Cerebellar cortex (tissue), 1 donor: ENCODE data around the gene HECTD4.
"Not testable (repeated sequence)": the region's sequence is repeated elsewhere in the genome, so short reads cannot be mapped to it uniquely, and the experiment has no call there.

Experiments
- DNase-seq: peaks from one replicate; pipeline ENCODE4 v3.0.0-alpha.2; 2015; ENCODE audit warnings: low spot score

Gene HECTD4

DNA sequence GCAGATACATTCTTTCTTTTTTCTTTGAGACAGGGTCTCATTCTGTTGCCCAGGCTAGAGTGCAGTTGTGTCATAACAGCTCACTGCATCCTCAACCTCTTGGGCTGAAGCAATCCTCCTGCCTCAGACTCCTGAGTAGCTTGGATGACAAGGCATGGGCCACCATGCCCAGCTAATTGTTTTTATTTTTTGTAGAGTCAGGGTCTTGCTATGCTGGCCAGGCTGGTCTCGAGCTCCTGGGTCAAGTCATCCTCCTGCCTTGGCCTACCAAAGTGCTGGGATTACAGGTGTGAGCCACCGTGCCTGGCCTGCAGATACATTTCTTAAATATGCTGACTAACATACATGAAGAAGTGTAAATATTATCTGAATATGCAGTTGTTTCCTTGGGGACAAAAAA is 115.8 kb downstream of the HECTD4 start:
- no peak for DNase-seq

DNA sequence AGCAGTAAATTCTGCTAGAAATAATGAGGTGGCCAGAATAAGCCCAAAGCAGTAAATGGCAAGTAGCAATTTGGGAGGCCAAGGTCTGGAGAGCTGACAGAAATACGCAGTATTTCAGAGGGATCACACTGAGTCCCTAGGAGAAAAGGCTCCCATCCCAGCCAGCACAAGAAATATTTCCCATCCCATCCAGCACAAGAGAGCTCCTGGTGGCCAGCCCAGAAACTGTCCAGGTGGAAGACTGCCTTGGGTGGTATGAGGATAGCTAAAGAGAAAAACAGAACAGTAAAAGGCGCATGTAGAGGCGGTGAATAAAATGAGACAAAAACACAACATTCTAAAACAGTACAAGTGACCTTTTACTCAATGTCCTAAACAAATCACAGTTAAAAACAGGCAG is 120.7 kb downstream of the HECTD4 start:
- DNase-seq, result peak; percentile 95

- DNase-seq, result peak; percentile 76
These were observed 123.3 kb downstream of the HECTD4 start for GRCh38 chr12:112258926-112259325.

GRCh38 chr12:112256780-112257179 is 125.5 kb downstream of the HECTD4 start:
- DNase-seq, result no peak

DNA sequence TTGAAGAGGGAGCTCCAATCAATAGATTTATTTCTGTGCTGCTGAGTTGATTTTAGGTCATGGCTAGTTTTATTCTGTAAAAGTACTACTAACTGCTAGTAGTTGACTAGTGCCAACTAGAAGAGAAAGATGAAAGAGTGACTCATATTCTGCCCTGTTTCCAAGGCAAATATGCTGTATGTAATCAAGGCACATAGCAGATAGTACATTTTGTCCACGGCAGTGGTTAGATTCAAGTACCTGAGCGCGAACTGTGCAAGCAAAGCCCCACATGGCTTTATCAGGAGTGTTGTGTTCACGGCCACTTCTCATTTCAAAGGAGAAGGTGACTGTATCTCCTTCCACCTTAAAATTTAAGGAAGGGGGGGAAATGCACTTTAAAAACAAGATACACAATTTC is 130.0 kb downstream of the HECTD4 start:
- no peak for DNase-seq

DNA sequence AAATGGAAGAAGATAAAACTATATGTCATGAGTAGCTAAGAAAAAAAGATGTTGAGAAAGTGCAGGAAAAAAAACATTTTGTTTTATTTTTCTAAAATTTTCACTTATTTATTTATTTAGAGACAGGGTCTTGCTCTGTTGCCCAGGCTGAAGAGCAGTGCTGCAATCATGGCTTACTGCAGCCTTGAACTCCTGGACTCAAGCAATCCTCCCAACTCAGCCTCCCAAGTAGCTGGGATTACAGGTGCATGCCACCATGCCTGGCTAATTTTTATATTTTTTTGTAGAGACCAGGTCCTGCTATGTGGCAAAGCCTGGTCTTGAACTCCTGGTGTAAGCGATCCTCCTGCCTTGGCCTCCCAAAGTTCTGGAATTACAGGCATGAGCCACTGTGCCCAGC is 137.3 kb downstream of the HECTD4 start:
- DNase-seq, result not testable (repeated sequence)

- peak; percentile 83 for DNase-seq
These were observed 138.7 kb downstream of the HECTD4 start for GRCh38 chr12:112243255-112244110.

GRCh38 chr12:112241176-112241575 is 141.1 kb downstream of the HECTD4 start:
- DNase-seq, result peak; percentile 78

DNA sequence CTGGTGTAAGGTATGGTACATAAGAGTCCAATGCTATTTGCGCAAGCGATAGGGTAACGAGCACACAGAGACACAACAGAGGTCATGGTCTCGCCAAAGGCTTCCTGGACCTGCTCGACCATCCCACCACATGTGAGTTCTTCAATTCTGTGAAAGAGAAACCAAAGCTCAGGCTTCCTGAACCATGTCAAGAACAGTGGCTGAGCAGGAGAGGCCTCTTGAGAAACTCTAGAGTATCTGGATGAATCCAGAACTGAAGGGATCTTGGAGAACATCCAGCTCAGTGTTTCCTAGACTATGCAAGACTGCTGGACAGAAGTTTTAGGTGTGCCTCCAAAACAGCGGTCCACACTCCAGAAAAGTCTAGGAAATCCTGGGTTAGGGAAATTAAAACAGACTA is 142.3 kb downstream of the HECTD4 start:
- no peak for DNase-seq

- peak; percentile 94 for DNase-seq
These were observed 143.2 kb downstream of the HECTD4 start for GRCh38 chr12:112239020-112239419.

- DNase-seq, result no peak
These were observed 143.8 kb downstream of the HECTD4 start for GRCh38 chr12:112238441-112238840.

DNA sequence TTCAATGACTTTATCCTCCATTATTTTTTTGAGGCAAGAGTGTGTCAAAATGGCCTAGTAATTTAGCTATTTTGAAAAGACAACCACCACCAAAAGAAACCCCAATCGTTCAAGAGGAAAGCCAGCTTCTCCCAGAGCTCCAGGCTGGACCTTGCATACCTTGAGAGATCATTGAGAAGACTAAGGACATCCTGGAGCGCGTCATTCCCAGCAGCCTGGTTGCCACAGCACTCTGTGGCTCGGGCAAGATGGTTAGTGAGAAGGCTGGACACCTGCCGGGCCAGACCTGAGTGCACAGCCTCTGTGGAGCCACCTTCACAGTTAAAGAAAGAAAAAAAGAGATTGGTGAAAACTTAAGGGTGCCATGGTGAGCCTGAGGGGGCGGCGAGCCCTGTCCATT is 145.4 kb downstream of the HECTD4 start:
- no peak for DNase-seq

DNA sequence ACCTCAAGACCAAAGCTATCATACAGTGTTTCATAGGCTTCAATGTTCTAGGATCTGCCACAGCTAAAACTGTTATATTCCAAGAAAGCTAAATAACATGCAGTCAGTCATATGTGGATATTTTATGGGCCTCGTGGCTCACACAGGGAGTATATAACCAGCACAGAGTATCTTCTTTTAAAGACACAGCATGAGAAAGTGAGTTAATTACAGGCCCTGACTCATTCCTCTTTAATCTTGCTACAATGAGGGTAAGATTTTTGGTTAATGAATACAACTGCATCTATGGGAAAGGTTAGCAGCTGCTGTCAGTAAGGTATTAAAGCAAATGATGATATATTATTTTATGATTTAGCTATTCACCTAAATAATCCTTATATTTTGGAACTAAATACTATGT is 145.8 kb downstream of the HECTD4 start:
- DNase-seq, result no peak

DNA sequence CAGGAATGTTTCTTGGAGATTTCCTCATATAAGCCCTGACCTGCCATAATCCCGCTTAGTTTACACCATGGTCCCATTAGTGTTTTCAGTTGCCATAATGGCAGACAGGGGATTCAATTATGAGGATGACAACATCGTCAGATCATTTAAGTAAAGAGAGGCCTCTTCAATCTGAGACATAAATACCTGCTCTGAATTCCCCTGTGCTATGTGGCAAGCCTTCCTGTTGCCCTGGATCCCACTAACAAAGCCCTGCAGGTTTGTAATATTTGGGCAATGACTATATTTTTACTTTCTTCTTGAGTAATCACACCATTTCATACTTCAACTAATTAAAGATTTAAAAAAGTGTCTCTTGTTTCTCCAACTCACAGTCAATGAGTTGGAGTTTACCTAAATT is 147.9 kb downstream of the HECTD4 start:
- no peak for DNase-seq

- no peak for DNase-seq
These were observed 149.0 kb downstream of the HECTD4 start for GRCh38 chr12:112233242-112233641.

GRCh38 chr12:112230136-112230535 is 152.1 kb downstream of the HECTD4 start:
- no peak for DNase-seq

GRCh38 chr12:112226768-112227167 is 155.5 kb downstream of the HECTD4 start:
- no peak for DNase-seq

GRCh38 chr12:112220628-112221027 is 161.6 kb downstream of the HECTD4 start:
- DNase-seq, result not testable (repeated sequence)

DNA sequence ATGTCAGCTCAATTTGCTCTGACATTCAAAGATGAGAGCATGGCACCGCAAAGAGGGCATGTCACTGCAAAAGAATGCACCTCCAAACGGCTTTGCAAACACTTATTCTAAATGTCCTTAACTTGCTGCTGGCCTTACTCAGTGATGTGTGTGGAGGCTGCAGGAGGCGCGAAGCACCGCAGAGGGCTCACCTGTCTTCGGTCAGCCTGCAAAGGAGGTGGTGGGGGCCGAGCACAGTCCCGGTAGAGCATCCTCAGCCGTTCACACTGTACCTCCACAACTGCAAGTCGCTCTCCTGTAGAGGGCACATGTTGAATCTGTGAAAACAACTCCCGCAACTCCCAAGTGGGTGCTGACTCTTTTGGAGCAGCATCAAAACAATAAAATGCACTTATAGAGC is 163.0 kb downstream of the HECTD4 start:
- DNase-seq, result no peak

GRCh38 chr12:112218150-112218549 is 164.1 kb downstream of the HECTD4 start:
- no peak for DNase-seq

GRCh38 chr12:112217647-112218046 is 164.6 kb downstream of the HECTD4 start:
- no peak for DNase-seq

GRCh38 chr12:112216223-112216622 is 166.0 kb downstream of the HECTD4 start:
- no peak for DNase-seq

GRCh38 chr12:112214064-112214463 is 168.2 kb downstream of the HECTD4 start:
- DNase-seq, result no peak

- no peak for DNase-seq
These were observed 173.8 kb downstream of the HECTD4 start for GRCh38 chr12:112208301-112208910.
